Mesothelial cell of epicardium (in vitro differentiated cells): ENCODE results near the gene EPS8. TPM values are rescaled to one million over a fixed set of nuclear protein-coding genes. Genes with fewer than 3 reads are reported as not detected.

ENCODE experiments used
- DNase-seq, 2 experiments: peaks; one replicate each; pipeline ENCODE4 v3.0.0; 2021; ENCODE audit warnings: low spot score in 2 of 2; ENCODE audit not compliant: unreplicated experiment in 2 of 2
- H3K27ac Mint-ChIP-seq: 2 replicates; pipeline ENCODE4 v1.8.0; 2021; ENCODE audit warnings: mixed read lengths
- H3K27me3 Mint-ChIP-seq: 2 replicates; pipeline ENCODE4 v1.8.0; 2021; ENCODE audit warnings: low read depth, mixed read lengths
- H3K36me3 Mint-ChIP-seq: 2 replicates; pipeline ENCODE4 v1.8.0; 2021; ENCODE audit warnings: mixed read lengths
- H3K4me1 Mint-ChIP-seq: 2 replicates; pipeline ENCODE4 v1.8.0; 2021; ENCODE audit warnings: mixed read lengths
- H3K4me3 Mint-ChIP-seq: 2 replicates; pipeline ENCODE4 v1.8.0; 2021; ENCODE audit warnings: mild to moderate bottlenecking, moderate library complexity, mixed read lengths
- H3K9me3 Mint-ChIP-seq: 2 replicates; pipeline ENCODE4 v1.8.0; 2021; ENCODE audit warnings: mixed read lengths
- total RNA-seq: library from RNA; stranded (reverse); gene quantifications from 3 replicates; pipeline ENCODE4 v1.2.1, GENCODE V29; 2021
- TF ChIP-seq, protein P1 (sequence below): fragments of 200-600 bp; sonication (generic); IDR thresholded peaks from one replicate; pipeline ENCODE4 v1.5.0; 2021; ENCODE audit warnings: antibody characterized with exemption; ENCODE audit not compliant: unreplicated experiment

The EPS8 gene
- total RNA-seq, 1 donor from 2014 or later = 24.8 TPM

DNA sequence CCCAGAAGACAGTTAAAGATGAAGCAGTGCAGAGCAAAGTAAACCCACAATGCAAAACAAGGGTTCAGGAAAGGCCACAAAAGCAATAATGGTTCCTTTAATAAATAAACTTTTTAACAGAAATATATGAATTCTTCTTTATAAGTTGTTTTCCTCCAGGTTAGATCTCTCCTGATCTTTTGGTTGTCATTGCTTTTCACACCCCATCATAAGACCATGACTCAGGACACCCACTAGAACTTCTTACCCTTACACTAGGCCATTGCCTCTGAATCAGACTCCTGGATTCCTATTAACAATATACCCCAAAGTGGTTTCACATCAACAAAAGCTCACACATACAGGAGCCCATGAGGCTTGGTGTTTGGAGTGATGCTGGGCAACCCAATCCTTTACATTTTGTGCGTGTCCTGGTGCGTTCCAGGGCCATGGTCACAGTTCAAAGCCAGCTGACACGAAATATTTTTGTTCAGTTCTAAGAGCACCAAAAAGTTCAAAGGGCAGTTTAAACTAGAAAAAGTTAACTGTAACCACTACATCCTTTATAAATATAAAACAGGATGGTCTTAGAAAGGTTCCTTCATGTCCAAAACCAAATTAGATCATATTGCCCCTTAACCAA, 187.0 kb downstream of the EPS8 start:
- H3K27me3 Mint-ChIP-seq = no peaks in the 10 kb centered on the region
- no peaks in the 10 kb centered on the region for H3K36me3 Mint-ChIP-seq
- H3K27ac Mint-ChIP-seq = no peak overlapping the region
- TF ChIP-seq, protein P1, sequence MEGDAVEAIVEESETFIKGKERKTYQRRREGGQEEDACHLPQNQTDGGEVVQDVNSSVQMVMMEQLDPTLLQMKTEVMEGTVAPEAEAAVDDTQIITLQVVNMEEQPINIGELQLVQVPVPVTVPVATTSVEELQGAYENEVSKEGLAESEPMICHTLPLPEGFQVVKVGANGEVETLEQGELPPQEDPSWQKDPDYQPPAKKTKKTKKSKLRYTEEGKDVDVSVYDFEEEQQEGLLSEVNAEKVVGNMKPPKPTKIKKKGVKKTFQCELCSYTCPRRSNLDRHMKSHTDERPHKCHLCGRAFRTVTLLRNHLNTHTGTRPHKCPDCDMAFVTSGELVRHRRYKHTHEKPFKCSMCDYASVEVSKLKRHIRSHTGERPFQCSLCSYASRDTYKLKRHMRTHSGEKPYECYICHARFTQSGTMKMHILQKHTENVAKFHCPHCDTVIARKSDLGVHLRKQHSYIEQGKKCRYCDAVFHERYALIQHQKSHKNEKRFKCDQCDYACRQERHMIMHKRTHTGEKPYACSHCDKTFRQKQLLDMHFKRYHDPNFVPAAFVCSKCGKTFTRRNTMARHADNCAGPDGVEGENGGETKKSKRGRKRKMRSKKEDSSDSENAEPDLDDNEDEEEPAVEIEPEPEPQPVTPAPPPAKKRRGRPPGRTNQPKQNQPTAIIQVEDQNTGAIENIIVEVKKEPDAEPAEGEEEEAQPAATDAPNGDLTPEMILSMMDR = no peak
- no peak overlapping the region for H3K4me3 Mint-ChIP-seq
- no peaks in the 10 kb centered on the region for H3K9me3 Mint-ChIP-seq
- peaks cover 22% of the 10 kb centered on the region for H3K4me1 Mint-ChIP-seq
- DNase-seq = no peak

DNA sequence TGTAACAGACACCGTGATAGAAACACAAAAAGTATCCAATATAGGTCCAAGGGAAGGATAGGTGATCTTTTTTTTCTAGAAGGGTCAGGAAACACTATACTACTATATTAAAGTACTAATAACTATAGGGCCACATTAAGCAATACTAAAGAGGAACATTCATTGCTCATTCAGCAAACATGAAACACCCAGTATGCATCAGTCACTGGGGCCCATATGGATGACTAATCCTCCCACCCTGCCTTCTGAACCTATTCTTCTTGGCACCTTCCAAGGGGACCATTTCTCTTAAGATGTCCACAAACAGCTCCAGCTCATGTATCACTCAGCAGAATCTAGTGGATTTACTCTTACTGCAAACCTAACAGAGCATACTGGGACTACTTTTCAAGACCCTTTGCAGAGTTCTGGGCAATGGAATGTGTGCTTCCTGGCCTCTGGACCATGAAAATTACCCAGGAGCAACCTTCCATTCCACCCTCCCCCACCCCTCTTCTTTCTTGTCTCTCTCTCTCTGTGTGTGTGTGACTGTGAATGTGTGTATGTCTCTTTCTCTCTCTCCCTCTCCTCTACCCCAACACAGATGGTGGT, 187.9 kb downstream of the EPS8 start:
- H3K27me3 Mint-ChIP-seq = no peaks in the 10 kb centered on the region
- peaks cover 22% of the 10 kb centered on the region for H3K4me1 Mint-ChIP-seq
- no peaks in the 10 kb centered on the region for H3K36me3 Mint-ChIP-seq
- no peak overlapping the region for H3K4me3 Mint-ChIP-seq
- TF ChIP-seq, protein P1 = no peak
- no peak overlapping the region for H3K27ac Mint-ChIP-seq
- H3K9me3 Mint-ChIP-seq = no peaks in the 10 kb centered on the region
- DNase-seq = no peak

DNA sequence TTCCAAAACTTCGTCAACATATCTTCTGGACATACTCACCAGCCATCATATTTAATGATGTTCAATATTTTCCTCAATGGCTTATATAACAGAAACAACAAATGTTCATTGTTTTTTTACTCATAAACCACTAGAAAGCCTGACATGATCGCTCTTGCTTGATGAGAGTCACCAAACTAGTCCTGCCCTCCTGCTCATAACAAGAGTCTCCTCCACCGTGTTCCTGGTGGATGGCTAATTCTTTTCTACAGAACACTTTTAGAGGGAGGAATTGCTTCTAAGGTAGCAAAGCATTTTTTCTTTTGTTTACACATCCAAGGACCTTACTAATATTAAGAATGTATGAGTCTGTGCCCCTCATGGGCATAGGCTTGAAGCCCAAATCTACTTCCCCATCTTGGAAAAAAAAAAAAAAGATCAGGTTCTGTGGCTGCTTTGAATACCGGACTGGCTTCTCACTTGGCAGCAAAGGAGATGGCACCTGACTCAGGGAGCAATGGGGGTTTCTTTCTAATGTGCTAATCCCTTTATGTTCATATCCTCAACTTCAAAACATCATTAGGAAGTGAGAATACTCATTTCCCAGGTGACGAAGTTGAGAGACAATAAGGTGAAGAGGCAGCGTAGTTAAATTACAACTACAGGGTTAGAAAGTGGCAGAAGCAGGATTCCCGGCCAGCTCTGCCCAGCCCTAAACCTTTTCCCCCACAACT, 188.8 kb downstream of the EPS8 start:
- TF ChIP-seq, protein P1 = no peak
- no peak for DNase-seq
- peaks cover 22% of the 10 kb centered on the region for H3K4me1 Mint-ChIP-seq
- H3K27me3 Mint-ChIP-seq = no peaks in the 10 kb centered on the region
- H3K27ac Mint-ChIP-seq = no peak overlapping the region
- H3K36me3 Mint-ChIP-seq = no peaks in the 10 kb centered on the region
- no peaks in the 10 kb centered on the region for H3K9me3 Mint-ChIP-seq
- no peak overlapping the region for H3K4me3 Mint-ChIP-seq

DNA sequence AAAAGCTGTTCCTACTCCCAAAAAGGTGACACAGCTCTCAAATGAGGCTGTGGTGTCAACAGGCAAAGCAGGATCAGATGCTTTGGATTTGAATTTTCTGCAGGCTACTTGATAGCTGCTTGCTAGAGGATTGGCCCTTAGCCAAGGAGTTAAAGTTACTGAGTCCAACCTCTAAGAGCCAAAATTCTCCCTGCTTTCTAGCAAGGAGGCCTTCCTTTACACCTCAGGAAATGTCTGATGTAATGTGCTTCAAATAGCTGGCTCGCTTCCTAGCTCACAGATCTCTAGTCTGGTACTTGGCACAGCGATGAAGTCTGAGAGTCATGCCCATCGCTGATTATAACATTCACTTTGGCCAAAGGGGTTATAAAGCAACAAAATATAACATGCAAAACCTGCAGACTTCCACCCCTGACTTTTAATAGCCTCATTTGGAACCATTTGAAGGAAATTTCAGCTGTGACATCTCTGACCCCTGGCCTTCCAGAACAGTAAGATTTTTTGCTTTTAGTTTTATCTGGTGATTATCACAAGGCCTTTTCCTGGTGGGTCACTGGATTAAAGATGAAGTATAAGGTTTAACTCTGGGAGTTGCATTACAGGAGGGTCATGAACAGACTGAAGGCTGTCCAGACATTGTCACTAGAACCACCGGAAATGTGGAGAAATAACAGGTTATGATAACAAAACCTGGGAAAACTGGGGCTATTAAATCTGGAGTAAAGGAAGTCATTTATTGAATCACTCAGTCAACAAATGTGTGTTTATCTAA, 189.7 kb downstream of the EPS8 start:
- Mint-ChIP-seq H3K36me3 (no peaks in the 10 kb centered on the region), H3K27me3 (no peaks in the 10 kb centered on the region), H3K27ac (peak overlapping the region; percentile 26), H3K4me1 (peaks cover 22% of the 10 kb centered on the region), H3K4me3 (no peak overlapping the region), H3K9me3 (no peaks in the 10 kb centered on the region)
- DNase-seq = no peak
- TF ChIP-seq, protein P1 = no peak

DNA sequence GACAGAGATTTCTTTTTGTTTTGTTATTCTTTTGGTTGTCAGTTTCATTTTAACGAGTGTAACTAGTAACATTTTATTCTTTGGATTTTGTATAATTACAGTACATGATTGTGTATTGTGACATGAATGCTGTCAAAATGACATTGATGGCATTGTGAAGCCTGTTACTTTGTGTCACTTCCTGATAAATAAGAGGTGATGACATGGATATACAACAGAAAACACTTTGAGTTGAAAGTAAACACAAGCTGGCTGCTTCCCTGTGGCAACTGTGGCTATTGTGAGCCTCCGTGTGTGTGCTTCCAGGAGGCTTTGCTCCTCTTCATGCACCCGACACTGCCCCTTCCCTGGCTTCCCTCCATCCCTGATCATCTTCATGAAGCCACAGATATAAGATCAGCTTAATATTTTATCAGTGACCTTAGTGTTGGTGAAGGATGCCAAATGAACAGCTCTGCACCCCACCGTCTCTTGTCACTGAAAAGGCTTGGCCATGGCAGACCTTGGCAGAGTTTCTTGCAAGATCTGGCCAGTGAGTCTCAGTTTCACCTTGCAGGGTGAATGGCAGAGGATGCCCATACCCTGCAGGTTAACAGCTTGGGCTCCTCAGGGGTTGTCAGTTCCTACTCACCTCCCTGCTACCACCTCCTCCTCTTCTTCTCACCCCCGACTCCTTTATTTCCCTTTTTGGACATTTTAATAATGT, 191.9 kb downstream of the EPS8 start:
- TF ChIP-seq, protein P1 = no peak
- H3K4me3 Mint-ChIP-seq = no peak overlapping the region
- no peak overlapping the region for H3K27ac Mint-ChIP-seq
- peaks cover 10% of the 10 kb centered on the region for H3K4me1 Mint-ChIP-seq
- no peaks in the 10 kb centered on the region for H3K27me3 Mint-ChIP-seq
- no peaks in the 10 kb centered on the region for H3K36me3 Mint-ChIP-seq
- H3K9me3 Mint-ChIP-seq = no peaks in the 10 kb centered on the region
- no peak for DNase-seq
